ENCODE data around the gene LACTB.

DNA sequence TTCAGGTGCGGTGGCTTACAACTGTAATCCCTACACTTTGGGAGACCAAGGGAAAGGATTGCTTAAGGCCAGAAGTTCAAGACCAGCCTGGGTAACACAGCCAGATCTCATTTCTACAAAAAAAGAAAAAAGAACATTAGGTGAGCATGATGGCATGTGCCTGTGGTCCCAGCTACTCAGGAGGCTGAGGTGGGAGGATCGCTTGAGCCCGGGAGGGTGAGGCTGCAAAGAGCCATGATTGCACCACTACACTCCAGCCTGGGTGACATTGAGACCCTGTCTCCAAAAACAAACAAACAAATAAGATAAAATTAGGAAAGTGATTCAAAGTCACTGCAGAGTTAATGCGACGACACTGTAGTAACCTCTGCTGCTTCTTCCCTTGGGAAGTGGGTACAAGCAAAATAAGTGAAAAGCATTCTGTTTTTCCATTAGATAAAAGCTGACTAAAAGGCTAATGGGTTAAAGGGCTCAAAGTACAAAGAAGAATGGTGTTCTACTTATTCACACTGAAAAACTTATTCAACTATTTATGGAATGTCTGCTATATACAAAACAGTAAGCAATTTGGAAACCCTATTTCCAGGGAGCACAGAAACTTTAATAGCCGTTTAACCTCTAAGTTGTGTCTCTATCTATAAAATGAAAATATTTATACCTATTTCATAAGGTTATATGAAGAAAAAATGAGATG, 43.7 kb downstream of the LACTB start:
- TF ChIP-seq POLR2A (IDR thresholded peaks at IDR 0.05; ENCODE audit: low read length) (no peak), GATA1 (IDR thresholded peaks at IDR 0.05; ENCODE audit: low read depth, low read length) (no peak)

Measured in erythroblast (primary cell).